HFFc6 (cell line): ENCODE measurements around the gene PTPRN2. TPM values are rescaled to one million over a fixed set of nuclear protein-coding genes. Genes with fewer than 3 reads are reported as not detected.
"Not testable (repeated sequence)": the region's sequence is repeated elsewhere in the genome, so short reads cannot be mapped to it uniquely, and the experiment has no call there.

ENCODE experiments used
- DNase-seq: peaks from one replicate; pipeline ENCODE4 v3.0.0-alpha.2; 2018
- H3K27ac Mint-ChIP-seq: 2 replicates; pipeline ENCODE4 v1.8.0; 2020; ENCODE audit warnings: mild to moderate bottlenecking, mixed read lengths
- H3K27me3 Mint-ChIP-seq: 2 replicates; pipeline ENCODE4 v1.8.0; 2021; ENCODE audit warnings: mild to moderate bottlenecking, moderate library complexity, mixed read lengths; ENCODE audit not compliant: insufficient read depth
- H3K36me3 Mint-ChIP-seq: 2 replicates; pipeline ENCODE4 v1.8.0; 2021; ENCODE audit warnings: low read depth, mixed read lengths
- H3K4me1 Mint-ChIP-seq: 2 replicates; pipeline ENCODE4 v1.8.0; 2020; ENCODE audit warnings: low read depth, mixed read lengths
- H3K4me3 Mint-ChIP-seq: 2 replicates; pipeline ENCODE4 v1.8.0; 2020; ENCODE audit warnings: mild to moderate bottlenecking, moderate library complexity, mixed read lengths
- H3K9me3 Mint-ChIP-seq: 2 replicates; pipeline ENCODE4 v1.8.0; 2020; ENCODE audit warnings: mild to moderate bottlenecking, mixed read lengths
- CTCF ChIP-seq: fragments of 200-600 bp; sonication (generic); IDR thresholded peaks from 2 replicates; pipeline ENCODE4 v1.5.0; 2021; ENCODE audit warnings: antibody characterized with exemption, mild to moderate bottlenecking
- total RNA-seq, 6 experiments: library from RNA; stranded (reverse); fragmentation: NEBNext Ultra II Directional; extraction: Animal tissue kit (Norgen Biotek cat#: 25700); gene quantifications; 2 replicates in 1 of 6; 3 replicates in 5 of 6; pipeline ENCODE4 v1.2.3, GENCODE V29; 2021

PTPRN2 gene
- total RNA-seq, 6 experiments from 2014 or later = 0.05 to 0.27 (median 0.23) TPM

DNA sequence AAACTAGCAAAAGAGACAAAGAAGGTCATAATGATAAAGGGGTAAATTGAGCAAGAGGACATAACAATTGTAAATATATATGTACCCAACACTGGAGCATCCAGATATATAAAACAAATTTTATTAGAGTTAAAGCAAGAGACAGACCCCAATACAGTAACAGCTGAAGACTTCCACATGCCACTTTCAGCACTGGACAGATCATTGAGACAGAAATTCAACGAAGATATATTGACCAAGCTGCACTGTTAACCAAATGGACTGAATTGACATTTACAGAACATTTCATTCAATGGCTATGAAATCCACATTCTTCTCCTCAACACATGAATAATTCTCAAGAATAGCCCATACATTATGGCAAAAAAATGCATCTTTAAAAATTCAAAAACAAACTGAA lies 378.2 kb downstream of the PTPRN2 start:
- no peak overlapping the region for H3K27ac Mint-ChIP-seq
- no peak for TF ChIP-seq CTCF
- H3K27me3 Mint-ChIP-seq = no peaks in the 10 kb centered on the region; the same call in none of the 2 replicates
- H3K4me3 Mint-ChIP-seq = no peak overlapping the region
- DNase-seq = no peak
- peaks cover 12% of the 10 kb centered on the region for H3K36me3 Mint-ChIP-seq
- peaks cover 64% of the 10 kb centered on the region for H3K9me3 Mint-ChIP-seq
- no peaks in the 10 kb centered on the region for H3K4me1 Mint-ChIP-seq

- no peak for TF ChIP-seq CTCF
- no peak for DNase-seq
- no peaks in the 10 kb centered on the region for H3K4me1 Mint-ChIP-seq
- peaks cover 15% of the 10 kb centered on the region for H3K36me3 Mint-ChIP-seq
- no peak overlapping the region for H3K4me3 Mint-ChIP-seq
- H3K9me3 Mint-ChIP-seq = peaks cover 71% of the 10 kb centered on the region
- H3K27me3 Mint-ChIP-seq = no peaks in the 10 kb centered on the region; the same call in none of the 2 replicates
- H3K27ac Mint-ChIP-seq = no peak overlapping the region
Observed at GRCh38 chr7:158206341-158206740, 381.3 kb downstream of the PTPRN2 start.

- TF ChIP-seq CTCF = no peak
- Mint-ChIP-seq H3K27me3 (peaks cover under 1% of the 10 kb centered on the region), H3K9me3 (peaks cover 57% of the 10 kb centered on the region), H3K27ac (no peak overlapping the region), H3K36me3 (peaks cover 14% of the 10 kb centered on the region), H3K4me1 (no peaks in the 10 kb centered on the region), H3K4me3 (no peak overlapping the region)
- DNase-seq = no peak
Observed at GRCh38 chr7:158204453-158204852, 383.2 kb downstream of the PTPRN2 start.

- not testable (repeated sequence) for H3K36me3 Mint-ChIP-seq, H3K27ac Mint-ChIP-seq, H3K27me3 Mint-ChIP-seq, H3K4me1 Mint-ChIP-seq, H3K4me3 Mint-ChIP-seq, DNase-seq
- peaks cover 52% of the 10 kb centered on the region for H3K9me3 Mint-ChIP-seq
Observed at GRCh38 chr7:158203948-158204347, 383.7 kb downstream of the PTPRN2 start.

DNA sequence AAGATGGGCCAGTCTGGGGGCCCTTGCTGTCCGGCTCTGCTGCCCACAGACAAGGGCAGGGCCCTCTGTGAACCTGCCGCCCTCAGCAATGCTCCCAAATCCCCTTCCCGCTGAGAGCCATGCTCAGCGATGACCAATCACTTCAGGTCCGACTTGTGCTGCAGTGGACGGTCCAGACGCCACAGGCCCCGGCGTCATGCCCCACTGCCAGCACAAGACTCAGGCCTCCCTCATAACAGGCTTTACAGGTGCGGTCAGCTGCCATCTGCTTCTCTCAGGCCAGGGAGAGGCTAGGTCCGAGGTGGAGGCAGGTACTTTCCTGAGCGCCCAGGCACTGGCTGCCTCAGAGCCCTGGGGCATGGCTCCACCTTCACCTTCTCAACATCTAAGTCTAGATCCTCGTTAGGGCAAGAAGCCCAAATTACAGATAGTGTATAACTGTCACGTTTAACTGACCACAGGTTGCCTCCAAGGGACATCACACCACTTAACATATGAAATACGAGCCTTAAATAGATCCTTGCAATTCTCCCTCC lies 393.2 kb downstream of the PTPRN2 start:
- H3K27me3 Mint-ChIP-seq = peaks cover under 1% of the 10 kb centered on the region
- peaks cover 59% of the 10 kb centered on the region for H3K9me3 Mint-ChIP-seq
- peaks cover 9% of the 10 kb centered on the region; the same call in 1 of the 2 replicates for H3K36me3 Mint-ChIP-seq
- no peak overlapping the region for H3K27ac Mint-ChIP-seq
- no peak for DNase-seq
- TF ChIP-seq CTCF = no peak
- no peaks in the 10 kb centered on the region for H3K4me1 Mint-ChIP-seq
- H3K4me3 Mint-ChIP-seq = no peak overlapping the region

DNA sequence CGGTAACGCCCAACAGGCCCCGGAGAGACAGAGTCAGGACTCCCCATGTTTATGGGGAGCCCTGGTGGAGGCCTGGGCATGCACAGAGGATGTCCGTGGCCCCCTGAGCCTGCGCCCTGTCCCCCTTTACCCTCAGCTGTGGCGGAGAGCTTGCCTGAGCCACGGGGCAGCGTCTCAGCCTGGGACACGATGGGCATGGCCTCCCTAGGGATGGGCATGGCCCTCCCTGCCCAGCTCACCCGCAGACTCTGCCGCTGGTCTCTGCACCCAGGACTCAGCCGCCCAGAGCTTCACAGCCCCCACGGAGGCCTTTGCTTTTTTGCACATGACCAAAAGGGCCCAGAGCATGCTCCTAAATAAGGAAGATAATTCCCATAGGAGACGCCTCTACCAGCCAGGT lies 394.2 kb downstream of the PTPRN2 start:
- H3K4me3 Mint-ChIP-seq = no peak overlapping the region
- H3K27me3 Mint-ChIP-seq = no peaks in the 10 kb centered on the region; the same call in 1 of the 2 replicates
- H3K4me1 Mint-ChIP-seq = no peaks in the 10 kb centered on the region
- no peak for DNase-seq
- H3K27ac Mint-ChIP-seq = no peak overlapping the region
- no peak for TF ChIP-seq CTCF
- peaks cover 67% of the 10 kb centered on the region for H3K9me3 Mint-ChIP-seq
- peaks cover 9% of the 10 kb centered on the region; the same call in 1 of the 2 replicates for H3K36me3 Mint-ChIP-seq
